NCI-H460 (cell line): Measurements from ENCODE around the gene PATL1. TPM values are rescaled to one million over a fixed set of nuclear protein-coding genes. Genes with fewer than 3 reads are reported as not detected.
"Not testable (repeated sequence)": the region's sequence is repeated elsewhere in the genome, so short reads cannot be mapped to it uniquely, and the experiment has no call there.

Experiments used
- DNase-seq: peaks from one replicate; pipeline ENCODE4 v3.0.0-alpha.2; 2016; ENCODE audit warnings: low read depth; ENCODE audit errors: extremely low read depth
- polyA plus RNA-seq: library from polyadenylated mRNA; depleted of rRNA; stranded (reverse); fragments of >200 nt; gene quantifications from 2 replicates; pipeline ENCODE4 v1.2.3, GENCODE V29; 2014; cell fraction: nucleus; rRNA removed
- total RNA-seq: library from RNA; depleted of rRNA; stranded (reverse); fragments of >200 nt; shearing (Covaris generic); gene quantifications from 2 replicates; pipeline ENCODE4 v1.2.3, GENCODE V29; 2014; rRNA removed

PATL1 gene, protein sequence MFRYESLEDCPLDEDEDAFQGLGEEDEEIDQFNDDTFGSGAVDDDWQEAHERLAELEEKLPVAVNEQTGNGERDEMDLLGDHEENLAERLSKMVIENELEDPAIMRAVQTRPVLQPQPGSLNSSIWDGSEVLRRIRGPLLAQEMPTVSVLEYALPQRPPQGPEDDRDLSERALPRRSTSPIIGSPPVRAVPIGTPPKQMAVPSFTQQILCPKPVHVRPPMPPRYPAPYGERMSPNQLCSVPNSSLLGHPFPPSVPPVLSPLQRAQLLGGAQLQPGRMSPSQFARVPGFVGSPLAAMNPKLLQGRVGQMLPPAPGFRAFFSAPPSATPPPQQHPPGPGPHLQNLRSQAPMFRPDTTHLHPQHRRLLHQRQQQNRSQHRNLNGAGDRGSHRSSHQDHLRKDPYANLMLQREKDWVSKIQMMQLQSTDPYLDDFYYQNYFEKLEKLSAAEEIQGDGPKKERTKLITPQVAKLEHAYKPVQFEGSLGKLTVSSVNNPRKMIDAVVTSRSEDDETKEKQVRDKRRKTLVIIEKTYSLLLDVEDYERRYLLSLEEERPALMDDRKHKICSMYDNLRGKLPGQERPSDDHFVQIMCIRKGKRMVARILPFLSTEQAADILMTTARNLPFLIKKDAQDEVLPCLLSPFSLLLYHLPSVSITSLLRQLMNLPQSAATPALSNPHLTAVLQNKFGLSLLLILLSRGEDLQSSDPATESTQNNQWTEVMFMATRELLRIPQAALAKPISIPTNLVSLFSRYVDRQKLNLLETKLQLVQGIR
- total RNA-seq = 22.4 and 23.4 TPM in 2 replicates
- polyA plus RNA-seq = 12.0 and 14.4 TPM in 2 replicates

DNA sequence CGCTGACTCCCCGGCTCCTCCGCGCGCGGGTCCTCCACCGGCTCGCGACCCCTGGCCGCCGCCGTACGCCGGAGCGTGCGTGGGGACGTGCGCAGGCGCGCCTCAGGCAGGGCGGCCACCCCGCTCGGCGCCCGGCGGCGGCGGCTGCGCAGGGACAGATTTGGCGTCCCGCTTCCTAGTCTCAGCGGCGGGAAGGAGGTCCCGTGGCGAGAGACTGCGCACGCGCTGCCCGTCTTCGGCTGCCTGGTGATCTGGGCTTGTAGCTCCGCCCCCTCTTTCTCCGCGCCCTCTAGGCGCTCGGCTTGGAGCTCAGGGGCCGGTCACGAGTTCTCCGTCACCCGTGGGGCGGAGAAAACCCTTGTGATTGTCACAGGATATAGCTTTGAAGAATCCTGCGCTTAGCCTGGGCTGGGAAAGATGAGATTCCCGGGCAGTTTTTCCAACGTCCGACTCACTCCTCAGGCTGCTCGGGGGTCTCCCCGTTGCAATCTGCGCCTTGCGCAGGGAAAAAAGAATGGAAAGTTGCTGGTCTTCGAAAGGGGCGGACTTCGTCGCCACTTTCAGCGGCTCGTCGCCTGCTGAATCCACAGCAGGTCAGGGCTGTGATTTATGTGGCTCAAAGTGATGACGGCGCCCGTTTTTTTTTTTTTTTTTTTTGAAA lies at the start of gene PATL1:
Gene PATL1, minus strand, starts transcription at position 88 of the 661 bp plus-strand sequence. CDS start 142 bp downstream, outside the sequence.
- DNase-seq = peak; percentile 95

DNA sequence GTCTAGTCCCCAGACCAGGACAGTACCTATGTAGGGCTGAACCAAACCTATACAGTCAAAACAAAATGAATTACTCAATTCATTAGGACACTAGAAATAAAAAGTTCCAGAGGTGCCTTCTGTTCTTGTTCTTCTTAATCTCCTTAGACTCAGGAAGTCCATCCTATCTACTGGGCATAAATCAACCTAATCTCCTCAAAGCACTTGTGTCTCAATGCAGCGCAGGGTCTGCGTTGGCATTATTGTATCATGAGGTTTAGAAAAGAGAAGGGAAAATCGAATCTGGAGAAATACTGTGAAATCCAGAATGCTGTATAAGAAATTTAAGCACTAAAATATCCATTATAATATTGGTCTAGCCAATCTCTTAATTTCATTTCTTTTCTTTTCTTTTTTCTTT lies 47.2 kb upstream of the PATL1 start:
- no peak for DNase-seq

DNA sequence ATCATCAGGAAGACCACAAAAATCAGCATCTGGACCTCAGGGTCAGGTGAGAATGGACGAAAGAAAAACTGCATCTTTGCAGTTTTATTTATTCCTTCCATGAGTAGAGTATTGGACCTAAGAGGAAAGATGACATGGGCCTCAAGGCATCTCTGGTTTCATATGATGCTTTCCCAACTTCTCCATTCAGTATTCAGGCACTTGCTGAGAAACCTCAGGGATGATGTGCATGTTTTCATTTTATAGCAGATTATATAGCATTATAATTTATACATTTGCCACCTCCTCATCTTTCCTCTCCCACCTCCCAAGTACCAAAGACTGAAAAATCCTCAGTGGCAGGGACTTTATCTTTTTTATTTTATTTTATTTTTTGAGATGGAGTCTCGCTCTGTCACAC lies 44.9 kb upstream of the PATL1 start, which contains the start of gene OR10V1:
Gene OR10V1, minus strand, starts transcription at position 101 of the 400 bp plus-strand sequence. Its CDS starts 0 bp downstream, at position 101.
- no peak for DNase-seq

DNA sequence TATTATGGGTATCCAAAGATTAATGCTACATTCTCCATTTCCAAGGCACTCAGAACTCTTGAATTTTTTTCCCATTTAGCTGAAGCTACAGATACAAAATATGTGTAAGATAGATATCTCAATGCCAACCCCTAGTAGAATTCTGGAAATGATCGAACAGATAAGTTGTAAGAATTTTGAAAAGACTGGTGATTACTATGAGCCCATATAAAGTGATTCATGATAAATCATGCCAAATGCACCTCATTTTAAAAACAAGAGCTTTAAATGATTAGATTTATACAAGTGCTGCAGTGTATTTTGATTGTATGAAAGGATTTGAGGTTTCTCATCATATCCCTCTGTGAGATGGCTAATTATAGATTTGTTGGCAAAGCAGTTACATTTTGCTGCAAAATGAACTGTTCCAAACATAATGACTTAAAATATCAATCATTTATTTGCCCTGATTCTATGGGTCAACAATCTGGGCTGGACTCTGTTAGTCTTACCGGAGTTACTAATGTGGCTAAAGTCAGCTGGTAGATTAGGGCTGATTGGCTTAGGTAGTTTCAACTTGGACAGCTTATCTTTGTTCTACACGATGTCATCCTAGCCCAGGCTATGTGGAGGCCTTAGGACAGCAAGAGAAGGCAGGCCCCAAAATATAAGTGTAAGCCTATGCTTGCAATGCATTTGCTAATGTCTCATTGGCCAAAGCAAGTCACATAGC lies 41.5 kb upstream of the PATL1 start:
- no peak for DNase-seq

DNA sequence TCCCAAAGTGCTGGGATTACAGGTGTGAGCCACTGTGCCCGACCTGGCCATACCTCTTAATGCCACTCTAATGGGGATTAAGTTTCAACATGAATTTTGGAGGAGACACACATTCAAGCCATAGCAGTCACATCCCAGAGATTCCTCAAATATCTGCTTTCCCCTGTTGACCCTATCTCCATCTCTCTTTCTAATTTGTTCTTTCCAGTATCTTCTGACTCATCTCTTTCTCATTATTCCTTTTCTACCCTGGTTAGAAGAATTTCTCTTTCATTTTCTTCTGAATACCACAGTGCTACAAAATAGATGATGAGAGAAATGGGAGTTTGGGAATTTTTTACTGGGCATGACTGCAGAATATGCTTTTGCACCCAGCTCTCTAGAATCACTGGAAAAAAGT lies 39.7 kb upstream of the PATL1 start:
- DNase-seq = no peak

DNA sequence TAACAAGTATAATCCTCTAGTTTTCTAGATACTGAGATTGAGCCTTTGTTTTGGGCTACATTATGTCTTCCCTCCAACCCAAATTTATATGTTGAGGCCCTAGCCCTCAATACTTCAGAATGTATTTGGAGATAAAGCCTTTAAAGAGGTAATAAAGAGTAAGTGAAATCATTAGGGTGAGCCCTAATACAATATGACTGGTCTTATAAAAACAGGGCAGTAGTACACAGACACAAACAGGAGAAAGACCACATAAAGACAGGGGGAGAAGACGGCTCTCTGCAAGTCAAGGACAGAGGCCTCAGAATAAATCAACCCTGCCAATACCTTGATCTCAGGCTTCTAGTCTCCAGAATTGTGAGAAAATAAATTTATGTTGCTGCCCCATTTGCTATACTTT lies 38.5 kb upstream of the PATL1 start:
- no peak for DNase-seq

DNA sequence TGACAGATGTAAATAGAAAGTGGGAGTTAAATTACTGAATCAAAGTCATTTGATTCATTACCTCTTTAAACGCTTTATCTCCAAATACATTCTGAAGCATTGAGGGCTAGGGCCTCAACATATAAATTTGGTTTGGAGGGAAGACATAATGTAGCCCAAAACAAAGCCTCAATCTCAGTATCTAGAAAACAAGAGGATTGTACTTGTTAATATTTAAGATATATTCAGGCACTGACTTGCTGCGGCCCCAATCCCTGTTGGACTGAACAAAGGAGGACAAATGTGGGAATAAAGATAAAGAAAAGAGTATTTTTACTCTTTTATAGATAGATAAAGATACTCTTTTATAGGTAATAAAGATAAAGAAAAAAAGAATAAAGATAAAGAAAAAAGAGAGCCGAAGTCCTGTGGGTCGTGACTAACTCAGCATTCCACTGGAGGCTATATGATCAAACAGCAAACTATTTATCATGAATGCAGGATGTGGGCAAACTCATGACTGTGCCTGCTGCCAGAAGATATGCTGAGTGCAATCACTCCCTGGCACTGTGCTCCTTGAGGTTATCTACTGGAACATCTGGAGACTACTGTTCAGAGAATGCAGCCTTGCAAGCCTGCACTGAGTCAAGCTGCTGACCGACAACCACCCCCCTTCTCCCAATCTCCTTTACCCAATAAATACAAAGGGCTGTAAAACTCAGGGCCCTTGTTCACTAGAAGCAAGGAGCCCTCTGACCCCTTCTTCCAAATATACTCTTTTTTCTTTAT lies 37.9 kb upstream of the PATL1 start:
- DNase-seq = no peak

DNA sequence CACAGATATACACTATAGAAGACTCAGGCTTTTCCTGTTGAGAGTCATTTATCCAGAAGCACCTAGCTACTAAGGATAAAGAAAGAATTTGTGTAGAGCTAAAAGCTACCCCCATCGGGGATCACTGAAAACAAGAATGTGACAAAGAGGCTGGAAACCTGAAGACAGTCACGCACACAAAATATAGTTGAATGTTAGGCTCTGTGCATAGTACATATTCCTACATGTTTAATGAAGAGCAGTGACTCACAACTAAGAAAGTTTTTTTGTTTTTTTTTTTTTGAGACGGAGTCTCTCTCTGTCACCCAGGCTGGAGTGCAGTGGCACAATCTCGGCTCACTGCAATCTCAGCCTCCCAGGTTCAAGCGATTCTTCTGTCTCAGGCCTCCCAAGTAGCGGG lies 36.5 kb upstream of the PATL1 start:
- no peak for DNase-seq

DNA sequence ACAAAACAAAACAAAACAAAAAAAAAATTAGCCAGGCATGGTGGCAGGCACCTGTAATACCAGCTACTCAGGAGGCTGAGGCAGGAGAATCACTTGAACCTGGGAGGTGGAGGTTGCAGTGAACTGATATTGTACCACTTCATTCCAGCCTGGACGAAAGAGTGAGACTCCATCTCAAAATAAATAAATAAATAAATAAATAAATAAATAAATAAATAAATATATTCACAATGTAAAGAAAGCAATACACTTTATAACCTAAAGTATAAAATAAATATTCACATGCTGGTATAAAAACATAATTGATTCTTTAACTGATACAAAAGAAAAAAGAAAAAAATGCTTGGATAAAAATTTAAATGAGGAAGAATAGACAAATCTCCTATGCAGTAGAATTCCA lies 34.7 kb upstream of the PATL1 start:
- DNase-seq = not testable (repeated sequence)

DNA sequence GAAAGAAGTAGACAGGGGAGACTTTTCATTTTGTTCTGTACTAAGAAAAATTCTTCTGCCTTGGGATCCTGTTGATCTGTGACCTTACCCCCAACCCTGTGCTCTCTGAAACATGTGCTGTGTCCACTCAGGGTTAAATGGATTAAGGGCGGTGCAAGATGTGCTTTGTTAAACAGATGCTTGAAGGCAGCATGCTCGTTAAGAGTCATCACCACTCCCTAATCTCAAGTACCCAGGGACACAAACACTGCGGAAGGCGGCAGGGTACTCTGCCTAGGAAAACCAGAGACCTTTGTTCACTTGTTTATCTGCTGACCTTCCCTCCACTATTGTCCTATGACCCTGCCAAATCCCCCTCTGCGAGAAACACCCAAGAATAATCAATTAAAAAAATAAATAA lies 31.3 kb upstream of the PATL1 start:
- not testable (repeated sequence) for DNase-seq

DNA sequence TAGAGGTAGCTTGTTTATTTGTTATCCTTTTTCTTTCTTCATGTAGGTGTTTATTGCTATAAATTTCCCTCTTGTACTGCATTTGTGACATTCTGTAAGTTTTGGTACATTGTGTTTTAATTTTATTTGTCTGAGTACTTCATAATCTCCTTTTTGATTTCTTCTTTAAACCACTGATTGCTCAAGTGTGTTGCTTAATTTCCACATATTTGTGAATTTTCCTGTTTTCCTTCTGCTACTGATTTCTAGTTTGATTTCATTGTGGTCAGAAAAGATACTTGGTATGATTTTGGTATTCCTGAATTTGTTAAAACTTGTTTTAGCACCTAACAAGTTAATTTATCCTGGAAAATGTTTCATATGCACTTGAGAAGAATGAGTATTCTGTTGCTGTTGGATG lies 29.7 kb upstream of the PATL1 start:
- DNase-seq = no peak

DNA sequence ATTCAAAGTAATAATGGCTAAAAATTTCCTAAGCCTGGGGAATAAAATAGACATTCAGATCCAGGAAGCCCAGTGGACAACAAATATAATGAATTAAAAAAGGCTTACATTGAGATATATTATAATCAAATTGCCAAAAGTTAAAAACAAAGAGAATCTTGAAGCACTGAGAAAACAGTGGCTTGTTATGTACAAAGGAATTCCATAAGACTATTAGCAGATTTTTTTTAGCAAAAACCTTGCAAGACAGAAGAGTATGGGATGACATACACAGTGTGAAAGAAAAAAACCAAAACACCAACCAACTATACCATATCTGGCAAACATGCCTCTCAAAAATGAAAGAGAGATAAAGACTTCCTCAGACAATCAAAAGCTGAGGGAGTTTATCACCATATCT lies 24.1 kb upstream of the PATL1 start:
- no peak for DNase-seq

DNA sequence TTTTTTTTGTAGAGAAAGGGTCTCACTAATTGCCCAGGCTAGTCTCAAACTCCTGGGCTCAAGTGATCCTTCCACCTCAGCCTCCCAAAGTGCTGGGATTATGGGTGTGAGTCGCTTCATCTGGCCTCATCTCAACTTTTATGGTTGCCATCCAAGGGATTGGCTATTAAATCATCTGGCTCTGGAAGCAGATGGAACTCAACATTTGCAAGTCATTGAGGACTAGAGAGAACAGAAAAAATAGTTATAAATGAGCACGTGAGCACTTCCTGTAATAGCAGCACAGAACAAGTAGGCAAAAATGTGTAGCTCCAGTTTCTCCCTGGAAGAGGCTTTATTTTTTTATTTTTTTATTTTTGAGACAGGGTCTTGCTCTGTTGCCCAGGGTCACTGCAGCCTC lies 22.3 kb upstream of the PATL1 start:
- no peak for DNase-seq

DNA sequence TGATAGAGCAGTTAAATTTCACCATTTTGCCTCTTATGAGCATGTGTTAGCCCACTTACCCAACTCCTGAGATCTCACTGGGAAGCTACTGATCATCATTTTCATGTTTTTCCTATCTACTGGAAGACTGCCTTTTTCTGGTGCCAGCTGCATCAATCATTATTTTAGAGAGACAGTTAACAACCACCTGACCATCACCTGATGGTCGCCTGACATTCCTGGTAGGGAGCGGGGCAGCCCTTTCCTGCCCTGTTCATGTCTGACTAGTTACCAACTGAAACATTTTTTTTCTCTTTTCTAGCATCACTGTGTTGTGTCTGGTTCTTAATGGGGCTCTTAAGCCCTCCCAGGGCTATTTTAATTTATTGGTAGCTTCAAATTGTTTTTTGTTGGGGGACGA lies 20.2 kb upstream of the PATL1 start:
- DNase-seq = no peak

DNA sequence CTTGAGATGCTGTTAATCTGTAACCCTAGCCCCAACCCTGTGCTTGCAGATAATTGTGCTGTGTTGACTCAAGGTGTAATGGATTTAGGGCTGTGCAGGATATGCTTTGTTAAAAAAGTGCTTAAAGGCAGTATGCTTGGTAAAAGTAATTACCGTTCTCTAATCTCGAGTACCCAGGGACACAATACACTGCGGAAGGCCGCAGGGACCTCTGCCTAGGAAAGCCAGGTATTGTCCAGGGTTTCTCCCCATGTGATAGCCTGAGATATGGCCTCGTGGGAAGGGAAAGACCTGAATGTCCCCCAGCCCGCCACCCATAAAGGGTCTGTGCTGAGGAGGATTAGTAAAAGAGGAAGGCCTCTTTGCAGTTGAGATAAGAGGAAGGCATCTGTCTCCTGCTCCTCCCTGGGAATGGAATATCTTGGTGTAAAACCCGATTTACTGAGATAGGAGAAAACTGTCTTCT lies 12.5 kb upstream of the PATL1 start:
- not testable (repeated sequence) for DNase-seq

DNA sequence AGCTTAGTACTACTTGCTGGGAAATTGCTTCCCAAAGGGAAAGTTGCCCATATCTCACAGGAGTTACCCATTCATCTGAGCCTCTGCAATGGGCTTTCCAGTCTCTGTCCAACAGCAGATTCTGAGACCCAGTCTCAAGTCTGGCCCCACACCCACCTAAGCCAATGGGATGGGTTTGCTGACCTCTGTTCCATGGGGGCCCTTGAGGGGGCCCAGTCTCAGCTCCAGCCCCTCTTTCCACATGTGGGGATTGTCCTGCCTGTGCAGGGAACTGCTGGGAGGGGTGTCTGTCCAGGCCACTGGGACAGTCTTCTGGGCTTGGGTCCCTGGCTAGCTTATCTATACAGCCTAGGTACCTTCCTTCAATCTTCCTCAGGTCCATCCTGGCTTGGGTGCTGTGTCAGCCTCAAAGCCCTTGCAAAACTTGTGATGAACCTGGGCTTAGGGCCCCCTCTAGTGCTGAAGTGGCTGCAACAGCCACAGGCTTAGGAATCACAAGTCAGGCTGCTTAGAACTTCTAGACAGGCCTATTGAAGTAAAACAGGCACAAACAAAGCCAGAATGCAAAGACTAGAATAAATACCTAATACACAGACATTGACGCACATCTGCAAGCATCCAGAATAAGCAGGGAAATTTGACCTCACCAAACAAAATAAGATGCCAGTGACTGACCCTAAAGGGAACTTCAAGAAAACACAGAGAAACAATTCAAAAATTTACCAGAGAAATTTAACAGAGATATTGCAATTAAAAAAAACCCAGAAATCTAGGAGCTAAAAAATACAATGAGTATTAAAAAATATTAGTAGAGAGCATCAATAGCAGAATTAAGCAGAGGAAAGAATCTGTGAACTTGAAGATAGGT lies 11.7 kb upstream of the PATL1 start:
- peak; percentile 74 for DNase-seq

DNA sequence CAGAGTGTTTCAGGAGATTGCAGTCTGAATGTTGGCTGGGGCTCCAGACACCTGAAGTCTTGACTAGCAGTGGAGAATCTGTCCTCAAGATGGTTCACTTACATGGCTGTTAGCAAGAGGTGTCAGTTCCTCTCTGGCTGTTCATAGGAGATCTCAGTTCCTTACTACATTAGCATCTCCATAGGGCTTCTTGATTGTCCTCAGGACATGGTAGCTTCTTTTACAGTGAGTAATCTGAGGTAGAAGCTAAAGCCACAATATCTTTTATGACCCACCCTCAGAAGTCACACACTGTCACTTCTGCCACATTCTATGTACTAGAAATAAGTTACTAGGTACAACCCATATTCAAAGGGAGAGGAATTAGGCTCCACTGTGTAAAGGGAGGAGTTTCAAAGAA lies 10.5 kb upstream of the PATL1 start:
- DNase-seq = no peak

DNA sequence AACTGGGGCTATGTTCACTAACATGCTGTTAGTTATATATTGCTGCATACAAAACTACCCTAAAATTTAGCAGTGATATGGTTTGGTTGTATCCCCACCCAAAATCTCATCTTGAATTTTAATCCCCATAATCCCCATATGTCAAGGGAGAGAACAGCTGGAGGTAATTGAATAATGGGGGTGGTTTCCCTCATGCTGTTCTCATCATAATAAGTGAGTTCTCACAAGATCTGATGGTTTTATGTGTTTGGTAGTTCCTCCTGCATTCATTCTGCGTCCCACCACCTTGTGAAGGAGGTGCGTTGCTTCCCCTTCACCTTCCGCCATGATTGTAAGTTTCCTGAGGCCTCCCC lies 10.0 kb upstream of the PATL1 start:
- DNase-seq = no peak
